VCaP (cell line): Measurements from ENCODE around the gene PHACTR3.
A peak's percentile ranks its signal among the peaks of the same experiment; 100 is the strongest.

ENCODE experiments used
- H3K27ac ChIP-seq: fragments of 450-650 bp; 2 replicates; pipeline ENCODE4 v1.5.1; 2017
- TF ChIP-seq, protein P1 (sequence below): fragments of 450-650 bp; conservative IDR thresholded peaks from 2 replicates; pipeline ENCODE4 v1.5.1; 2017; ENCODE audit warnings: mild to moderate bottlenecking, moderate library complexity

The PHACTR3 gene

DNA sequence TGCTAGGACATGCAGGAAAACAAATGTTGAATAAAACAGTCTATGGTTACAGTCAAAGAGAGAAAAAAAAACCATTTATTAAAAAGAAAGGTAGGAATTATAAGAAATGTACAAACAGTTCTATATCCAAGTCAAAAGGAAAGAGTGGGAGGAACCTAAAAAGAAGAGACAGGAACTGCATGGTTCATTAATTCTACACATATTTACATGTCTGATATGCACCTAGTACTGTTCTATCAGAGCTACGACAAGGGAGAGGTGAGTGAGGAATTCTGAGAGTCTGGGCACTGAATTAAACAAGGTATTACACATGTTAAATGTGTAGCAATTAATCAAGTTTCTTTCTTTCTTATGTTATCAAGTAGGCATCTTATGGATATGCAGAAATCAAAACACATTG lies 287.2 kb downstream of the PHACTR3 start:
- TF ChIP-seq, protein P1, sequence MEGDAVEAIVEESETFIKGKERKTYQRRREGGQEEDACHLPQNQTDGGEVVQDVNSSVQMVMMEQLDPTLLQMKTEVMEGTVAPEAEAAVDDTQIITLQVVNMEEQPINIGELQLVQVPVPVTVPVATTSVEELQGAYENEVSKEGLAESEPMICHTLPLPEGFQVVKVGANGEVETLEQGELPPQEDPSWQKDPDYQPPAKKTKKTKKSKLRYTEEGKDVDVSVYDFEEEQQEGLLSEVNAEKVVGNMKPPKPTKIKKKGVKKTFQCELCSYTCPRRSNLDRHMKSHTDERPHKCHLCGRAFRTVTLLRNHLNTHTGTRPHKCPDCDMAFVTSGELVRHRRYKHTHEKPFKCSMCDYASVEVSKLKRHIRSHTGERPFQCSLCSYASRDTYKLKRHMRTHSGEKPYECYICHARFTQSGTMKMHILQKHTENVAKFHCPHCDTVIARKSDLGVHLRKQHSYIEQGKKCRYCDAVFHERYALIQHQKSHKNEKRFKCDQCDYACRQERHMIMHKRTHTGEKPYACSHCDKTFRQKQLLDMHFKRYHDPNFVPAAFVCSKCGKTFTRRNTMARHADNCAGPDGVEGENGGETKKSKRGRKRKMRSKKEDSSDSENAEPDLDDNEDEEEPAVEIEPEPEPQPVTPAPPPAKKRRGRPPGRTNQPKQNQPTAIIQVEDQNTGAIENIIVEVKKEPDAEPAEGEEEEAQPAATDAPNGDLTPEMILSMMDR: no peak
- H3K27ac ChIP-seq: peak overlapping the region; percentile 31

DNA sequence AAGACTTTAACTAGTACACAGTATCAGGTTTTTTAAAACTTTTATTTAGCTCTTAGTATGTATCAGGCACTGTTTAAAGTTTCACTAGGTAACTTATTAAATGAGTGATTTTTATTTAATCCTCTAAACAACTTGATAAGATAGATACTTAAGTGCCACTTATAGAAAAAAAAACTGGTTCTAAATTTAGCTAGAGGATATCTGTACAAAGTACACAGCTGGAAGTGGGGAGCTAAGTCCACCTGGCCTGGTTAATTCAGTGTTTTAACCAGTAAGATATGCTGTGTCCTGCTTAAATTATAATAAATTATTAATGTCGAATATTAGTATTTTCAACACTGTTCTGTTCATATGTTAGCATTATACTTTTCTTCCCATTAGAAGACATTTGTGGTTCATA lies 291.6 kb downstream of the PHACTR3 start:
- TF ChIP-seq, protein P1: no peak

More for the DNA sequence above, 291.6 kb downstream of the PHACTR3 start:
- no peak overlapping the region for H3K27ac ChIP-seq
